Fibroblast of lung (primary cell): ENCODE results near the gene DHRS12. TPM values are rescaled to one million over a fixed set of nuclear protein-coding genes. Genes with fewer than 3 reads are reported as not detected.

Experiments
- DNase-seq, 2 donors: peaks; one replicate each; pipeline versions ENCODE4 v3.0.0 to v3.0.0-alpha.2; 2010; ENCODE audit warnings: low read depth in 2 of 2
- H2AFZ ChIP-seq: 2 replicates; pipeline ENCODE4 v1.5.1; 2012; ENCODE audit warnings: low read length, control low read depth, inconsistent platforms
- H3K27ac ChIP-seq: 2 replicates; pipeline ENCODE4 v1.5.1; 2011; ENCODE audit warnings: low read length, control low read depth; ENCODE audit not compliant: insufficient read depth
- H3K27me3 ChIP-seq: 2 replicates; pipeline ENCODE4 v1.5.1; 2011; ENCODE audit warnings: mild to moderate bottlenecking, low read length; ENCODE audit not compliant: control insufficient read depth, insufficient read depth
- H3K36me3 ChIP-seq: 2 replicates; pipeline ENCODE4 v1.5.1; 2011; ENCODE audit warnings: low read length; ENCODE audit not compliant: control insufficient read depth, insufficient read depth
- H3K4me1 ChIP-seq: 2 replicates; pipeline ENCODE4 v1.5.1; 2011; ENCODE audit warnings: low read length; ENCODE audit not compliant: control insufficient read depth, insufficient read depth; ENCODE audit errors: extremely low read depth
- H3K4me2 ChIP-seq: 2 replicates; pipeline ENCODE4 v1.5.1; 2011; ENCODE audit warnings: low read length, control low read depth; ENCODE audit not compliant: insufficient read depth; ENCODE audit errors: extremely low read depth
- H3K4me3 ChIP-seq, 4 experiments: fragments of 200-600 bp in 1 of 4; sonication (generic) in 1 of 4; replicated peaks in 1 of 4; 2 replicates each; pipeline ENCODE4 v1.5.1; 2011 to 2016; ENCODE audit warnings: low read length in 4 of 4, low read depth in 3 of 4, mild to moderate bottlenecking in 3 of 4, control low read depth in 2 of 4, inconsistent platforms in 1 of 4, mixed read lengths in 1 of 4; ENCODE audit not compliant: insufficient read depth in 1 of 4; ENCODE audit errors: control extremely low read depth in 1 of 4
- H3K79me2 ChIP-seq: 2 replicates; pipeline ENCODE4 v1.5.1; 2012; ENCODE audit warnings: mild to moderate bottlenecking, low read length, inconsistent platforms; ENCODE audit not compliant: control insufficient read depth, insufficient read depth
- H3K9ac ChIP-seq: 2 replicates; pipeline ENCODE4 v1.5.1; 2011; ENCODE audit warnings: mild to moderate bottlenecking, low read length, control low read depth; ENCODE audit not compliant: insufficient read depth
- H3K9me3 ChIP-seq: 2 replicates; pipeline ENCODE4 v1.5.1; 2012; ENCODE audit warnings: low read depth, low read length; ENCODE audit not compliant: control insufficient read depth, insufficient read depth
- H4K20me1 ChIP-seq: 2 replicates; pipeline ENCODE4 v1.5.1; 2011; ENCODE audit warnings: low read length; ENCODE audit not compliant: control insufficient read depth, insufficient read depth; ENCODE audit errors: extremely low read depth
- CTCF ChIP-seq, 2 donors: IDR thresholded peaks in 1 of 2; conservative IDR thresholded peaks in 1 of 2; 1 replicate in 1 of 2; 2 replicates in 1 of 2; pipeline ENCODE4 v1.5.1; 2011 to 2012; ENCODE audit warnings: low read length in 2 of 2, control low read depth in 1 of 2, inconsistent platforms in 1 of 2, low read depth in 1 of 2, mild to moderate bottlenecking in 1 of 2
- EZH2 ChIP-seq: IDR thresholded peaks from 2 replicates; pipeline ENCODE4 v1.5.1; 2012; ENCODE audit warnings: low read length, control low read depth, mild to moderate bottlenecking; ENCODE audit errors: missing control alignments
- polyA plus RNA-seq, 2 donors: library from polyadenylated mRNA; depleted of rRNA in 1 of 2; stranded (reverse) in 1 of 2; unstranded in 1 of 2; fragments of >200 nt; gene quantifications; 2 replicates each; pipeline ENCODE4 v1.2.1, GENCODE V29; 2011 to 2012; ENCODE audit warnings: missing spikeins in 1 of 2
- total RNA-seq: library from RNA; depleted of rRNA; stranded (reverse); fragments of >200 nt; gene quantifications from 2 replicates; pipeline ENCODE4 v1.2.1, GENCODE V29; 2014

The DHRS12 gene
- total and polyA plus RNA-seq, 2 donors (not counting 1 experiment from before 2014, with no cell fraction given): 5.7 to 6.1 TPM

- H3K9ac ChIP-seq: no peak overlapping the region
- no peaks in the 10 kb centered on the region for H3K79me2 ChIP-seq
- H3K4me2 ChIP-seq: no peak overlapping the region
- TF ChIP-seq EZH2: no peak
- TF ChIP-seq CTCF (conservative IDR thresholded peaks at IDR 0.05 in 1 of 2, IDR thresholded peaks at IDR 0.05 in 1 of 2; ENCODE audit: low read depth in 1 of 2, low read length in 2 of 2): no peak
- H3K4me1 ChIP-seq: no peaks in the 10 kb centered on the region
- H2AFZ ChIP-seq: no peak overlapping the region
- no peaks in the 10 kb centered on the region for H3K9me3 ChIP-seq
- H3K36me3 ChIP-seq: no peaks in the 10 kb centered on the region
- no peak overlapping the region for H3K4me3 ChIP-seq
- DNase-seq: no peak
- no peaks in the 10 kb centered on the region for H4K20me1 ChIP-seq
- peaks cover 3% of the 10 kb centered on the region for H3K27me3 ChIP-seq
- no peak overlapping the region for H3K27ac ChIP-seq
Measured at GRCh38 chr13:51808811-51809210, 4.8 kb upstream of the DHRS12 start.

- H3K9me3 ChIP-seq: no peaks in the 10 kb centered on the region
- no peaks in the 10 kb centered on the region for H3K36me3 ChIP-seq
- H3K4me2 ChIP-seq: no peak overlapping the region
- H3K4me3 ChIP-seq: no peak overlapping the region
- no peaks in the 10 kb centered on the region for H3K79me2 ChIP-seq
- no peak overlapping the region for H3K9ac ChIP-seq
- peaks cover 12% of the 10 kb centered on the region for H3K4me1 ChIP-seq
- H3K27ac ChIP-seq: no peak overlapping the region
- H2AFZ ChIP-seq: no peak overlapping the region
- peaks cover 1% of the 10 kb centered on the region for H3K27me3 ChIP-seq
- TF ChIP-seq CTCF (conservative IDR thresholded peaks at IDR 0.05 in 1 of 2, IDR thresholded peaks at IDR 0.05 in 1 of 2; ENCODE audit: low read depth in 1 of 2, low read length in 2 of 2) (no peak), EZH2 (no peak)
- H4K20me1 ChIP-seq: no peaks in the 10 kb centered on the region
- no peak for DNase-seq
Measured at GRCh38 chr13:51807041-51807440, 3.1 kb upstream of the DHRS12 start.

GRCh38 chr13:51806566-51806965, 2.6 kb upstream of the DHRS12 start:
- no peaks in the 10 kb centered on the region for H3K27me3 ChIP-seq
- H3K36me3 ChIP-seq: no peaks in the 10 kb centered on the region
- no peak overlapping the region for H2AFZ ChIP-seq
- TF ChIP-seq CTCF (conservative IDR thresholded peaks at IDR 0.05 in 1 of 2, IDR thresholded peaks at IDR 0.05 in 1 of 2; ENCODE audit: low read depth in 1 of 2, low read length in 2 of 2): no peak
- TF ChIP-seq EZH2: no peak
- H3K9me3 ChIP-seq: no peaks in the 10 kb centered on the region
- H4K20me1 ChIP-seq: no peaks in the 10 kb centered on the region
- DNase-seq: peak; percentile 33 to 35
- peaks cover 16% of the 10 kb centered on the region for H3K4me1 ChIP-seq
- no peak overlapping the region for H3K4me2 ChIP-seq
- no peak overlapping the region for H3K9ac ChIP-seq
- no peaks in the 10 kb centered on the region for H3K79me2 ChIP-seq
- no peak overlapping the region for H3K4me3 ChIP-seq
- no peak overlapping the region for H3K27ac ChIP-seq
